ENCODE results near the gene MAPK7. TPM values are rescaled to one million over a fixed set of nuclear protein-coding genes. Genes with fewer than 3 reads are reported as not detected.

The MAPK7 gene
- total and polyA plus RNA-seq, 2 of the 4 experiments (the other 2 are of a cell fraction) = 9.7 to 25.4 TPM

GRCh38 chr17:19345486-19346350 lies 32.6 kb upstream of the MAPK7 start:
- peak overlapping the region; percentile 53 for H2AK5ac ChIP-seq (ENCODE audit: low read depth, low read length)
- no TSS peak for BruUV-seq (replicated peaks)
- H3K18ac ChIP-seq (ENCODE audit: low read depth, low read length) = no peak overlapping the region; the same call in 1 of the 2 replicates
- dilution Hi-C loops (cut with HindIII; ENCODE audit: low sequenced_read_pairs, unreplicated experiment) (no loop called here), in situ Hi-C loops (cut with MboI; ENCODE audit: low sequenced_read_pairs) (no loop called here), intact Hi-C loops (cut with micrococcal nuclease) (no loop called here)
- H3K27me3 ChIP-seq (ENCODE audit: control insufficient read depth, insufficient read depth, low read length) = no peaks in the 10 kb centered on the region
- H3K56ac ChIP-seq (ENCODE audit: extremely low read depth, insufficient read depth, low read length) = no peak overlapping the region
- no peak overlapping the region for H3K4me2 ChIP-seq (ENCODE audit: low read depth, low read length)
- H2AK9ac ChIP-seq (replicated peaks; ENCODE audit: low read depth, low read length, poor library complexity) = peak overlapping the region; percentile 70
- H2BK20ac ChIP-seq (ENCODE audit: low read depth, low read length) = no peak overlapping the region
- no peak for ATAC-seq (ENCODE audit: low read depth)
- H4K5ac ChIP-seq (ENCODE audit: low read depth, low read length) = no peak overlapping the region
- H2BK15ac ChIP-seq (ENCODE audit: low read depth, low read length) = no peak overlapping the region
- H4K91ac ChIP-seq (ENCODE audit: insufficient read depth, low read depth, low read length) = no peak overlapping the region; the same call in 1 of the 2 replicates
- peak overlapping the region; percentile 87 for H3K4ac ChIP-seq (ENCODE audit: low read depth, low read length)
- H4K8ac ChIP-seq (ENCODE audit: low read depth in 2 of 2, low read length in 2 of 2) = no peak overlapping the region; a peak in 1 of 4 replicates
- ChIA-PET POLR2A (ENCODE audit: unreplicated experiment) (no interaction called here), CTCF (interaction anchor here (0.8 kb wide), 1 partner anchor 11 kb away, joined by 3 read pairs; no protein-coding TSS in a partner anchor)
- H3K9ac ChIP-seq (ENCODE audit: low read depth, low read length) = no peak overlapping the region
- H3K23ac ChIP-seq (ENCODE audit: low read depth, low read length) = no peak overlapping the region
- peaks cover 0 to 4% of the 10 kb centered on the region in 2 experiments; a peak in 1 of 4 replicates for H3K79me1 ChIP-seq (ENCODE audit: low read depth in 1 of 2, low read length in 2 of 2)
- H3K9me1 ChIP-seq (ENCODE audit: insufficient read depth, low read length) = peaks cover 24% of the 10 kb centered on the region
- peaks cover 26% of the 10 kb centered on the region for H3K4me1 ChIP-seq (ENCODE audit: control insufficient read depth, insufficient read depth, low read length)
- H3K36me3 ChIP-seq (ENCODE audit: control insufficient read depth, insufficient read depth, low read length) = no peaks in the 10 kb centered on the region
- WGBS, 2 experiments (ENCODE audit: extremely low coverage in 2 of 2, insufficient read length in 1 of 2) = 95% methylated on average over 7 of the region's 13 CpGs; no CpG with 5 or more reads in 1 of the 2 experiments
- 0 out of 2 replicates have a peak overlapping the region, but pooled peaks have one; percentile 80 for H2BK120ac ChIP-seq (ENCODE audit: low read depth, low read length)
- H4K20me1 ChIP-seq (ENCODE audit: insufficient read depth, low read length) = peaks cover 8% of the 10 kb centered on the region
- H3K14ac ChIP-seq (replicated peaks; ENCODE audit: low read depth, low read length) = peak overlapping the region; percentile 77
- H2BK5ac ChIP-seq (ENCODE audit: low read depth, low read length, poor library complexity, severe bottlenecking) = peak overlapping the region; percentile 58
- no peak overlapping the region for H3K27ac ChIP-seq (ENCODE audit: insufficient read depth, low read length)
- no peaks in the 10 kb centered on the region for H3K9me3 ChIP-seq (ENCODE audit: control insufficient read depth, insufficient read depth, low read length)
- H3K4me3 ChIP-seq (ENCODE audit: insufficient read depth, low read depth, low read length) = no peak overlapping the region
- no peak overlapping the region for H2AFZ ChIP-seq (replicated peaks; ENCODE audit: low read length, poor library complexity)
- DNase-seq = no peak
- TF ChIP-seq SMC3 (IDR thresholded peaks at IDR 0.05; ENCODE audit: low read depth, low read length) (no peak), FOS (IDR thresholded peaks at IDR 0.05; ENCODE audit: low read depth, low read length) (no peak), CHD1 (IDR thresholded peaks at IDR 0.05; ENCODE audit: low read depth, low read length) (no peak), RAD21 (IDR thresholded peaks at IDR 0.05; ENCODE audit: low read length) (no peak), RCOR1 (IDR thresholded peaks at IDR 0.05; ENCODE audit: insufficient replicate concordance, low read length) (no peak), RFX5 (IDR thresholded peaks at IDR 0.05; ENCODE audit: low read depth, low read length) (no peak), BHLHE40 (IDR thresholded peaks at IDR 0.05; ENCODE audit: low read depth, low read length) (no peak), CEBPB (IDR thresholded peaks at IDR 0.05; ENCODE audit: low read depth, low read length) (no peak), MAZ (IDR thresholded peaks at IDR 0.05; ENCODE audit: borderline replicate concordance, low read depth, low read length) (no peak), NFE2L2 (IDR thresholded peaks at IDR 0.05; ENCODE audit: low read depth, low read length) (no peak), MAFK (IDR thresholded peaks at IDR 0.05; ENCODE audit: low read depth, low read length) (no peak), ELK1 (IDR thresholded peaks at IDR 0.05; ENCODE audit: borderline replicate concordance, low read depth, low read length) (no peak), USF2 (IDR thresholded peaks at IDR 0.05; ENCODE audit: low read depth, low read length) (no peak), CTCF (conservative IDR thresholded peaks at IDR 0.05; ENCODE audit: low read depth, low read length) (no peak)

Measured in IMR-90 (cell line).